GM08714 (cell line): Measurements from ENCODE around the gene KMT2D.

Experiments used
- H3K4me3 ChIP-seq: fragments of 200-500 bp; sonication (Bioruptor generic); 2 replicates; pipeline ENCODE4 v1.5.1; 2014; ENCODE audit warnings: mild to moderate bottlenecking, low read length, inconsistent platforms
- ZNF274 ChIP-seq: IDR thresholded peaks from 2 replicates; pipeline ENCODE4 v1.6.1; 2012; ENCODE audit warnings: mild to moderate bottlenecking, low read depth, low read length

The KMT2D gene

DNA sequence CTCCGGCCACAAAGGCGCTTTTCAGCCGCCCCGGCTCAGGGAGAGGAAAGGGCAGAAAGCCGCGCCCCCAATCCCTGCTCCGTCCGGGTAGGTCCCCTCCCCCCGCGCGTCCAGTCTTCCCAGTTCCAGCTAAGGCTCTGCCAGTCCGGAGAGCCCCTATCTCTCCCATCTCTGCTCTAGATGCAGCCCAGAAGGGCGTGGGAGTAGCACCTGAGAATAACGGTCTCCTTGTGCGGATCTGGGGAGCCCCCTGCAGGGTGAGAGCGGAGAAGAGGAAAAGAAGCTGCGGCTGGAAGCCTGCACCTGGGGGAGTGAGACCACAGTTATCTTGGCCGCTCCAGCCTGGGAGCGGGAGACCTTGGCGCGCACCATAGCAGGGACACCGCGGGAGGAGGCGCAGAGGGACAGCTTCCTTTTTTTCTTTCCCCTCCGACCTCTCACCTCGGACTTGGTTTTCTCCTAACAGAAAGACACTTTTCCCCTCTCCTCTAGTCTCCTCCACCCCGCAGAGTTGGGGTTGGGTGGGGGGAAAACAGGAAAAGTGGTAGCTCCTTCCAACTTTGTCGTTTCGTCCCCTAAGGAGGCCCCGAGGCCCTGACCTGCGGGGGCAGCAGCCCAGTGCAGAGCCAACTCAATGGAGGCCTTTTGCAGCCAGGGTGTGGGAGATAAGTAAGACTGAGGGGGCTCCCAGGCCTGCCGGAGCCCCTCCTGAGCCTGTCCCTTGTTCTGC, 31.7 kb upstream of the KMT2D start:
- TF ChIP-seq ZNF274, result no peak

DNA sequence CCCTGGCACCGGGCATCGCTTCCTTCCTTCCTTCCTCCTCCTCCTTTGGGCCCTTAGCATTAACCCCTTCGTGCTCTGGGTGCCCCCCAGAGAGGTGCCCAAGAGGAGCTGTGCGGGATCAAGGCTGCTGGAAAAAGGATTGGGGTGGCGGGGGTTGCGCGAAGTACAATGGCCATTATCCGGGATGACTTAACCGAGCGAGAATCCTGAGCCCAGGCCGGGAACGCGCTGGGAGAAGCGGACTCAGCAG, 31.2 kb upstream of the KMT2D start:
- H3K4me3 ChIP-seq, result no peak overlapping the region; the same call in 1 of the 2 replicates
- TF ChIP-seq ZNF274, result no peak

More for the DNA sequence above, 31.7 kb upstream of the KMT2D start:
- no peak overlapping the region; the same call in 1 of the 2 replicates for H3K4me3 ChIP-seq

DNA sequence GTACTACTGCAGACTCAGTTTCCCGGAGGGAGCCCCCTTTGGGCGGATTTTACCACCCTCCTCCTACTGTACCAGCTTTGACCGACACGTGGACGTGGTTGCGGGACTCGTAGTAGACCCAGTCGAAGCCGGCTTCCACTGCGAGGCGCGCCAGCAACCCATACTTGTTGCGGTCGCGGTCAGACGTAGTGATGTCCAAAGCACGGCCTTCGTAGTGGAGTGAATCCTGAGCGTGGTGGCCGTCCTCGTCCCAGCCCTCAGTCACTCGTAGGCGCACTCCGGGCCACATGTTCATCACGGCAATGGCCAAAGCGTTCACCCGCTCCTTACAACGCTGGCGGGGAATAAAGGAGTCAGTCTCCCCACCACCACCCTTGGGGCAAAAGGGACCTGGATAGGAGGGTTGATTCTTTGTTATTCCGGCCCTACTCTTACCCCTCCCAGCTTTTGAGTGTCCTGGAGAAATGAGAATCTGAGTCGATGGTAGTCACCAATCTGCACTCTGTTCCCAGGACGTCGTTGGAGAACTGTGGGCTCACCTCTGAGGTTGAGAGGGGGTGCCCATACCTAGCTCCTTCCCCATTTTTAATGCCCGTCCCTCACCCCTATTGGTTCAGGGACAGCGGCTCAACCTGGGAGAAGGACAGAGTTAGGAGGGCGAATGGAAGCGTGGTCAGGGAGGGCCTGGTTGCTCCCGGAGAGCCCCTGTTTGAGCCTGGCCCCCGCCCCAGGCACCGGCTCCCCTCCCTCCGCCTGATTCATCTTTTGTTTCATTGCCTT, 30.7 kb upstream of the KMT2D start:
- TF ChIP-seq ZNF274, result no peak
- no peak overlapping the region for H3K4me3 ChIP-seq

DNA sequence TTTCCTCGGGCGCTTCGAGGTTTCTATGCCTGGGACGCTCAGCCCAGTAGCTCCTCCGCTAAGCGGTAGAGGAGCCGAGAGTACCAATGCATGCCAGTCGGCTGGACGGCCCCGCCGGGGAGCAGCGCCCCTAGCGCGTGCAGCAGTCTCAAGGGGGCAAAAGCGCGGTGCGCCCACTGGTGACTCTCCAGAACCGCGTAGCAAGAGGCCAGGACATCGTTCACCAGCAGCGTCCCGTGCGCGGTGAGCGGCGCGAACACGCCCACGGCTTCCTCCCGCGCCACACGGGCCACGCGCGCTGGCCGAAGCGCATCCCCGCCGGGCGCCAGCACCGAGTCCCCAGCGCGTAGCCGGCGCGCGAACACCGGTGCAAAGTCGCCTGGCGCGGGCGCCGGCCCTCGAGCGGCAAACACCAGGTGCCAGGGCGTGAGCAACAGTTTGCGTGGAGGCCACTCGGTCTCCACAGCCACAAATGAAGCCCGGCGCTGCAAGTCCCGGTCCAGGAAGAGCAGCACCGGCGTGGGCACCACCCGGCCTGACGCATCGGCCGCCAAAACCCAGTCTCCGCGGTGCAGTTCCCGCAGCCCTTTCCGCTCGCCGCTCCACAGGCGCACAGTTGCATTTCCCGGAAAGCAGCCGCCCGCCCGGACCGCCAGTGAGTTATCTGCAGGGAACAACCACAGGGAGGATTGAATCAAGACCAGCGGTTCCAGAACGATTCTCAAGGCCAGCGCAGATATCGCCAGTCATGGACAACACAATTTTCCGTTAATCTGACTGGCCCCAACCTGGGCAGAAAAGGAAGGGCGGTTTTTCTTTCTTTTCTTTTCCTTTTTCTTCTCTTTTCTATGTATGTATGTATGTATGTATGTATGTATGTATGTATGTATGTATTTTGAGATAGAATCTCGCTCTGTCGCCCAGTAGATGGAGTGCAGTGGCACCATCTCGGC, 29.5 kb upstream of the KMT2D start:
- TF ChIP-seq ZNF274, result no peak
- peak overlapping the region; percentile 2; the same call in 1 of the 2 replicates for H3K4me3 ChIP-seq

DNA sequence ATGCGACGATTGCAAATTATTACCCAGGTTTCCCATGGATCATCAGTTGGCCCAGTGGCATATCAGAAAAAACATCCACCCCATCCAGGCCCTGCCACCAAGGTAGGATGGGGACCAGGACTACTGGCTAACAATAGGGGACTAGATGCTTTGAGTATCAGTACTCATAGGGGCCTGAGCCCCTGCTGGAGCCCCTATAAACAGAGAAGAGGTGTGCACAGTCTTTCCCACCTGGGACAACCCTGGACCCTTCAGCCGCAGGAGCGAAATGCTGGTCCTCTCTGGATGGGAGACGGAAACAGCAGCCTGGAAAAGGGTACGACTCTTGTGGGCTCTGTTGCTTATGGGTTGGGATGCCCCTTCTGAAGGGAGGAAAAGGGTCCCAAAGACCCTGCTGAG, 28.3 kb upstream of the KMT2D start:
- no peak for TF ChIP-seq ZNF274
- H3K4me3 ChIP-seq, result no peak overlapping the region

DNA sequence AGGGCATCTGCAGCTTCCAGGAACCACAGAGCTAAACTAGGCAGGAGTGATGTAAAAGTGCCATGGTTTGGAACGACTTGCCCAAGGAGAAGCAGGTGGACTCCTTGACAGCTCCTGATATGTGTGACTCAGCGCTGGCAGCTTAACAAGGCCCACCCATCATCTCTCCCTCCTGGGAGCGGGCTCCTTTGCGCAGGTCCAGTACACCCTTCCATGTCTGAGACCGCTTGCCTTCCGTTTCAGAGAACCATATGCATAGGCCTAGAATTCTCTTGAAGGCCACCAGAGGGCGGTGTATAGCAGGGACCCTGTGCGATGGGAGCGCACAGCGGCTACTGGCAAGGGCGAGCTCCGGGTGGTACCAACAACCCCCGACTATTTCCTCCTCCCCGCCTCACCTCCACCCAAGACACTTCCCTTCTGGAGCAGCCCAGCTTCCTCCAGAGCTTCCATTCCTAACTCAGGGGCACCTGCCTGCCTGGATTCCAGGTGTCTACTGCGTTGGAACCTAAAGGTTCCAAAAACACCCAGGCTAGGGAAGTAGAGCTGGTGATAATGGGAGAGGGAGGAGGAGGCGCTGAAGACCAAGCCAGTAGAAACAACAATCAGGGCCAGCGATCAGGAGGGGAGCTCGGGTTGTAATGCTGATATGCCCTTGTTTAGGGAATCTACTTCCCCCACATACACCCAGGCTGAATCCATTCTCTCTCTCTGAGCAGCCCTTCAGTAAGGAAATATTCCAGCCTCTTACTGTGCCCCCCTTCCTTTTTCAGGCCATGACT, 27.7 kb upstream of the KMT2D start:
- no peak overlapping the region for H3K4me3 ChIP-seq
- TF ChIP-seq ZNF274, result no peak

DNA sequence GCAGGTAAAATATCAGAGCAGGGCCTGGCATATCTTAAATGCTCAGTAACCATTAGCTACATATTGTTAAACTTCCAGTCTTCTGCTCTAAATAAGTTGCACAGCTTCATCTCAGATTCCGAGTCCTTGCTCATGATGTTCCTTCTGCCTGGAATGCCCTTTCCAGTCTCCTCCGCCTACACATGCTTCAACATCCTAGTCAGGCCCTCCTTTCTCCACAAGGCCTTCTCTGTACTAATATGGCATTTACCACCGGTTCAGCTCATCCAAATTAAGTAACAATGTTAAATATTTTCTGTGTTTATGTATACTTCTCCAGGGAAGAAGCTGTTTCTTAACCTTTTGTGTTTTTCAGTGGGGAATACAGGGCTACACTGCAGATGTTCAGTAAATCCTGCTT, 25.5 kb upstream of the KMT2D start:
- no peak for TF ChIP-seq ZNF274
- no peak overlapping the region for H3K4me3 ChIP-seq

DNA sequence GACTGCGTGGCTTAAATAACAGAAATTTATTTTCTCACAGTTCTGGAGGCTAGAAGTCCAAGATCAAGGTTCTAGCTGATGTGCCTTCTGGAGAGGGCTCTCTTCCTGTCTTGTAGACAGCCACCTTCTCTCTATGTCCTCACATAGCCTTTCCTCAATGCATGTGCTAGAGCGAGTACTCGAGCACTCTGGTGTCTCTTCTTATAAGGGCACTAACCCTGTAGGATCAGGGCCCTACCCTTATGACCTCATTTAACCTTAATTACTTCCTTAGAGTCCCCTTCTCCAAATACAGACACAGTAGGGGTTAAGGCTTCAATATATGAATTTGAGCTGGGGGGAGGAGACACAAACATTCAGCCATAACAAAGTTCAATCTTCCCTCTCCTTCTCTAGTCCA, 23.8 kb upstream of the KMT2D start:
- no peak overlapping the region for H3K4me3 ChIP-seq
- no peak for TF ChIP-seq ZNF274

DNA sequence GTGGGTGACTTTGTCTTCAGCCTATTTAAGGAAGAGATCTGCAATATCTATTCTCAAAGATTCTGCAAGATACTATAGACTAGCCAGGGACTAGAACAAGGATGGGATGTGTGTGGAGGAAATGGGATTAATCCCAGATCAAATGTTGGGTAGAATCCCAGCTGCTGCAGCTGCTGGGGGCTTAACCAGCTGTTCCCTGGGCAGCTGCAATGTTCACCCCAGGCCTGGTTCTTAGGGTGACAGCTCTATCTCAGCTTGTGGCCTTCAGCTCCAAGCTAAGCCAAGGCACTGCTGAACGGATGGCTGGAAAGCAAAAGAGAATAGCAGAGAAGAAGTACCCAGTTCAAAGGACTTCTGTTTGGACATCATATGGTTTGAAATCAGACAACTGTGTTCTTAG, 19.2 kb upstream of the KMT2D start:
- no peak overlapping the region for H3K4me3 ChIP-seq
- no peak for TF ChIP-seq ZNF274

DNA sequence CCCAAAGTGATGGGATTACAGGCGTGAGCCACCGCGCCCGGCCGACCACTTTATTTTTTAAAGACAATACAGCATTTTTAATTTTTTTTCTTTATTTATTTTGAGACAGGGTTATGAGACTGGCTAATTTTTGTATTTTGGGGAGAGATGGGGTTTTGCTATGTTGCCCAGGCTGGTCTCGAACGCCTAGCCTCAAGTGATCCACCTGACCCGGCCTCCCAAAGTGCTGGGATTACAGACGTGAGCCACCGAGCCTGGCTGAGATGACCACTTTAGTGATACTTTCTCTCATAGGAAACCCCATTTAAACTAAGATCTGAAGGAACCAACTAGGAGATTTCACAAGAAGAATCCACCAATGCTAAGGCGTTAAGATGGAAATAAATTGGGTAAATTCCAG, 10.4 kb upstream of the KMT2D start:
- no peak overlapping the region for H3K4me3 ChIP-seq
- no peak for TF ChIP-seq ZNF274

DNA sequence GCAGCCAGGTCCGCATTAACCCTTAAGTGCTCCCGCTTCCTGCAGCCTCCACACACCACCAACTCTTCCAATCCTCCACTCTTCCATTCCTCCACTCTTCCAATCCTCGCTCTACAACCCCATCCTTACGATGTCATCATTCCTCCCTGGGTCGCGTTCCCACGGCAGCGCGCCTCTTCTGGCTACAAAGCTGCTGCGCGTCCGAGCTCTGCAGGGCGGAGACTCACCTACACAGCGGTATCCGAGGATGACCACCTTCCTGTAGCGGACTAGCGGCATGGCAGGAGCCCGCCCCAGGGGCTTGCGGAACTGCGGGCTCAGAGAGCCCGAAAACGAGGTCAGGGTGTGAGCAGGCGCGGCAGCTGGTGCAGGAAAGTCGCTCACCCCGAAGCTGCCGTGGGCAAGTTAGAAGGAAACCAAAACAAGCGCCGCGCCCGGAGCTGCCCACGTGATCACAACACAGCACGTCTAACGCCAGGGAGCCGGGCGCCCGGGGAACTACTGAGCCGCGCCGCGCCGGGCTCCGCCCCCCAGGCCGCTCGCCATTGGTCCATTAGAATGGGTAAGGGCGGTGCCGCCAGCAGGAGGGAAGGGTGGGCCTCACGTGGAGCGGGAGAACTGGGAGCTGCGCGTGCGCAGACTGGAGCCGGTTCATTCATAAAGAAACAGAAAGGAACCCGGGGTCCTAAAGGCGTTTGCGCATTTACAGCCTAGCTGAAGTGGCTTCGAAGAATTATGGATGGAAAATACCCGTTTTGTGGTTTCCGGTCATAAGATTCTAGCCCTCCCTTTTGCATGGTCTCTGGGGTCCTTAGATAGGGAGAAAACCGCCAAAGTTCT, 9.1 kb upstream of the KMT2D start, which contains the start of gene RHEBL1:
TSS of gene RHEBL1 (minus strand) at position 473 of the 840 bp plus-strand sequence. CDS start at position 279, 194 bp downstream.
- H3K4me3 ChIP-seq, result peak within 1 kb of the TSS; percentile 77
- no peak for TF ChIP-seq ZNF274

DNA sequence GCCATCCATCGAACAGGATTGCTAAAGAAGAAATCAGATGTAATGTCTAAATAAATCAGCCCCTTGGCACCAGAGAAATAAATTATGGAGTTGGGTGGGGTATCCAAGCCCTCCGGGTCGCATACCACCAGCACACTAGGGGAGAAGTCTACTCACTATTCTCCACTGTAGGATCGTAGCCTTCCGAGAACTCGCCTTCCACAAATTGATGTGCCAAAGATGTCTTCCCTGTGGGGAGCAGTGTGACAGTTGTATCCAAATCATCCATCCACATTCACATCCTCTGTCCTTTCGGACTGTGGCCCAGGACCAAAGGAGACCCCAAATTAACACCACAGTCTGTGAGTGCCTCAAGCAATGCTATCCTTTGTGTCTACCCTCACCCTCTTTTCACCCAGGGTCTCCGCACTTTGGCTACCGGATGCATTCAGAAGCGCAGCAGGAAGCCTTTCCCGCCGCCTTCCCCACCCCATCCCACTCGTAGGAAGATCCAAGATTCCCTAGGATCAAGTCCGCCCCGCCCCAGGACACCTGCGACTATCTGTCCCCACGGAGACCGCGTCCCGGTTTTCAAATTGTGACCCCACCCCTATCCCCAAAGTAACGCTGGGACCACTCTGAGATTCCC, 8.4 kb upstream of the KMT2D start:
- TF ChIP-seq ZNF274, result no peak
- H3K4me3 ChIP-seq, result peak overlapping the region; percentile 70
